HCT116 (cell line): ENCODE measurements around the gene ZBTB20.

Source experiments
- EZH2phosphoT487 ChIP-seq: fragments of 200-600 bp; IDR thresholded peaks from 2 replicates; pipeline ENCODE4 v1.6.1; 2018; ENCODE audit warnings: antibody characterized with exemption, borderline replicate concordance
- JUND ChIP-seq: IDR thresholded peaks from 2 replicates; pipeline ENCODE4 v1.6.1; 2012
- SIN3A ChIP-seq: IDR thresholded peaks from 2 replicates; pipeline ENCODE4 v1.6.1; 2012; ENCODE audit warnings: low read depth
- YY1 ChIP-seq: IDR thresholded peaks from 2 replicates; pipeline ENCODE4 v1.6.1; 2011; ENCODE audit warnings: low read length, low read depth, moderate library complexity, mild to moderate bottlenecking; ENCODE audit not compliant: insufficient replicate concordance; ENCODE audit errors: extremely low read depth
- TF ChIP-seq, protein P1 (sequence below), 3 experiments: fragments of 200-600 bp in 1 of 3; sonication (generic) in 1 of 3; IDR thresholded peaks in 2 of 3; conservative IDR thresholded peaks in 1 of 3; 2 replicates each; pipeline ENCODE4 v1.5.1; 2012 to 2017; ENCODE audit warnings: low read depth in 2 of 3, low read length in 2 of 3, antibody characterized with exemption in 1 of 3, borderline replicate concordance in 1 of 3, control low read depth in 1 of 3, mild to moderate bottlenecking in 1 of 3, mixed read lengths in 1 of 3, mixed run types in 1 of 3, moderate library complexity in 1 of 3; ENCODE audit not compliant: insufficient read depth in 1 of 3

GRCh38 chr3:114756506-114757279, 390.4 kb downstream of the ZBTB20 start:
- TF ChIP-seq YY1 = peak; percentile 55
- no peak for TF ChIP-seq EZH2phosphoT487
- TF ChIP-seq JUND = peak; percentile 43; the same call in 1 of the 2 replicates
- TF ChIP-seq, protein P1, sequence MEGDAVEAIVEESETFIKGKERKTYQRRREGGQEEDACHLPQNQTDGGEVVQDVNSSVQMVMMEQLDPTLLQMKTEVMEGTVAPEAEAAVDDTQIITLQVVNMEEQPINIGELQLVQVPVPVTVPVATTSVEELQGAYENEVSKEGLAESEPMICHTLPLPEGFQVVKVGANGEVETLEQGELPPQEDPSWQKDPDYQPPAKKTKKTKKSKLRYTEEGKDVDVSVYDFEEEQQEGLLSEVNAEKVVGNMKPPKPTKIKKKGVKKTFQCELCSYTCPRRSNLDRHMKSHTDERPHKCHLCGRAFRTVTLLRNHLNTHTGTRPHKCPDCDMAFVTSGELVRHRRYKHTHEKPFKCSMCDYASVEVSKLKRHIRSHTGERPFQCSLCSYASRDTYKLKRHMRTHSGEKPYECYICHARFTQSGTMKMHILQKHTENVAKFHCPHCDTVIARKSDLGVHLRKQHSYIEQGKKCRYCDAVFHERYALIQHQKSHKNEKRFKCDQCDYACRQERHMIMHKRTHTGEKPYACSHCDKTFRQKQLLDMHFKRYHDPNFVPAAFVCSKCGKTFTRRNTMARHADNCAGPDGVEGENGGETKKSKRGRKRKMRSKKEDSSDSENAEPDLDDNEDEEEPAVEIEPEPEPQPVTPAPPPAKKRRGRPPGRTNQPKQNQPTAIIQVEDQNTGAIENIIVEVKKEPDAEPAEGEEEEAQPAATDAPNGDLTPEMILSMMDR (IDR thresholded peaks at IDR 0.05 in 2 of 3, conservative IDR thresholded peaks at IDR 0.05 in 1 of 3; ENCODE audit: borderline replicate concordance in 1 of 3, insufficient read depth in 1 of 3, low read depth in 2 of 3, low read length in 2 of 3) = no peak
- TF ChIP-seq SIN3A = peak; percentile 44; the same call in 1 of the 2 replicates
